ENCODE results near the gene CCDC93.

The CCDC93 gene

DNA sequence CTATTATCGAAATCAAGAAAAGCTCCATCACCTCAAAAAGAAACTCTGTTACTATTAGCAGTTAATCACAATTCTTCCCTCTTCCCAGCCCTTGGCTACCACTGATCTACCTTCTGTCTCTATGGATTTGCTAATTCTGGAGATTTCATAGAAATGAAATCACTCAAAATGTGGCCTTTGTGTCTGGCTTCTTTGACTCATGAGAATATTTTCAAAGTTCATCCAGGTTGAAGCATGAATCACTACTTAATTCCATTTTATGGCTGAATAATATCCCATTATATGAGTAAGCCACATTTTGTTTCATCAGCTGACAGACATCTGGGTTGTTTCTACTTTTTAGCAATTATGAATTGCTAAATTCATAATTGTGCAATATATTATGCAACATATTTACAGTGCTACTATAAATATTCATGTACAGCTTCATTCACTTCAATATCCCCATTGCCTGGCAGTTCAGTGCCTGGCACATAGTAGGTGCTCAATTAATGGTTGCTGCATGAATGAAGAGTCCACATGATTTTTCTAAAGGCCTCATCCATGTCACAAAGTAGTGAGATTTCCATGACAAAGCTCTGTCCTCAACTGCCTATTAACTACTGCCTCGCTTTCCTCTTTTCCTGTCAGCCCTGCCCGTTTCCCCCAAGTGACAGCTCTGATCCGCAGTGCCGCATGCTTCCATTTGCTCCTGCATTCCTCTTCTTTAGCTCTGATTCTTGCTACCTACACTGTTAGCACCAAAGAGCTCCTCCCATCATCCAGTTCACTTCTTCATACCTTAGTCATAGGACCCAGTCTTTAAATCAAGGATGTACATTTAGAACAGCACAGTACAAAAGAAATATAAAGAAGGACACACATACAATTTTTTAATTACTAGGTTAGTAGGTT is 32.8 kb downstream of the CCDC93 start:
- no peak overlapping the region for H3K27ac ChIP-seq
- no peak for TF ChIP-seq CTCF (conservative IDR thresholded peaks at IDR 0.05)

DNA sequence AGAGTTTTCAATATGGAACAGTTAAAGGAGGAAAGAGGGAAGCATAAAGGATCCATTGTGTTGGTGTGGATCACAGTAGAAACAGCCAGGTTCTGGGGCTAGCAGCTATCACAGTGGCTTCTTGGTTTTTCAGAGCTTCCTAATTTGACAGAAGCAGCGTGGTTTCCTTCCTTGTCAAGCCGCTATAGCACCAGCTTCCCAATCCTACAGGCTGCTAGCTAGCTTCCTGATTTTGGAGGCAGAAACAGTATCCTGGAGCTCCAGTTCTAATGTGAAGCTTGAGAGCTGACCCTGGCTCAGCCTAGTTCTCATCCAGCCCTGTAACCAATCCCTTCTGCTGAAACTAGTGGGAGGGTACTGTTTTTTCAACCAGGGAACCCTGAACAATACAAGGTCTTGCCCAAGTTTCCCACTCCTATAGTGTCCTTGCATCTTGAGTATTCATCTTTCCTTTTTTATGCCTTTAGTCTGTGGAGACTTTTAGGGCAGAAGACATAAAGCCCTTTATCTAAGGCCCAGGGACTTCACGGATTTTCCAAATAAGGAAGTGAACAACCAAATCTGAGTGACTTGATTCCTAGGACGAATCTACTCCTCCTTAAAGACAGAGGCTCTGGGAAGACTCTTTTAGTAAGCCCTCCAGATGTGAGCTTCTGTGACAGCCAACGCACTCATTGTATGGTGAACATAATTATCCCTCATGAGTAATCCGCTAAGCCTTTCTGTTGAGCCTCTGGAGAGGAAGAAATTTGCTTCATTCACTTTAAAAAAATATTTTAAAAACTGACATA is 33.8 kb downstream of the CCDC93 start:
- H3K27ac ChIP-seq = no peak overlapping the region
- TF ChIP-seq CTCF (conservative IDR thresholded peaks at IDR 0.05) = no peak
- no peak for TF ChIP-seq ZFX (IDR thresholded peaks at IDR 0.05)

GRCh38 chr2:117977696-117978095 is 36.2 kb downstream of the CCDC93 start:
- TF ChIP-seq CTCF (conservative IDR thresholded peaks at IDR 0.05) (no peak), ZFX (IDR thresholded peaks at IDR 0.05) (no peak)
- peak overlapping the region; percentile 33; the same call in 1 of the 2 replicates for H3K27ac ChIP-seq

DNA sequence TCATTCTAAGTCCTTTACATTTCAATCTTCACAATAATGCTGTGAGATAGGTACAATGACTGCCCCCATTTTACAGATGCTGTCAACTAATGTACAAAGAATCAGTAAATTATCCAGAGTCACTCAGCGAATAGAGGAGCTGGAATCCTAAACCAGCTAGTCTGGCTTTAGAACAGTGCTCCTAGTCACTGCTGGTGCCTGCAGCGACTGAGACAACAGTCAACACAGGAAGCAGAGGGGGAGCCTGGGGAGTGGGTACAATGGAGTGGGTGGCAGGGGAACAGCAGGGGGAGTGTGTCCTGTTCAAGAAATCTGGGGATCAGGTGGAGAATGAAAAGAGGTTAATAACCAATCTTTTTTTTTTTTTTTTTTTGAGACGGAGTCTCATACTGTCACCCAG is 37.3 kb downstream of the CCDC93 start:
- TF ChIP-seq CTCF (conservative IDR thresholded peaks at IDR 0.05) (no peak), ZFX (IDR thresholded peaks at IDR 0.05) (no peak)
- H3K27ac ChIP-seq = no peak overlapping the region

GRCh38 chr2:117973498-117974082 is 40.3 kb downstream of the CCDC93 start:
- TF ChIP-seq CTCF (conservative IDR thresholded peaks at IDR 0.05) (no peak), ZFX (IDR thresholded peaks at IDR 0.05) (no peak)
- H3K27ac ChIP-seq = no peak overlapping the region

GRCh38 chr2:117972476-117973123 is 41.3 kb downstream of the CCDC93 start:
- H3K27ac ChIP-seq = no peak overlapping the region
- TF ChIP-seq CTCF (conservative IDR thresholded peaks at IDR 0.05) (no peak), ZFX (IDR thresholded peaks at IDR 0.05) (no peak)

Measured in C4-2B (cell line).